GM12878 (cell line): ENCODE data around the gene HIVEP1. TPM values are rescaled to one million over a fixed set of nuclear protein-coding genes. Genes with fewer than 3 reads are reported as not detected.

Source experiments
- ATAC-seq: fragments of 200-7000 bp; cut with Tn5 transposase; 3 replicates; pipeline ENCODE4 v1.9.1; 2020; ENCODE audit warnings: mild to moderate bottlenecking, moderate library complexity
- BruUV-seq: library from RNA; stranded (reverse); fragments of 400-500 nt; replicated peaks from 2 replicates; lab custom pipeline; 2021; lab: Mats Ljungman, UMichigan
- CTCF ChIA-PET: fragments of 300-600 bp; sonication (Branson Sonifier 250); formaldehyde crosslinking; extraction: SDS; loops from one replicate; lab custom pipeline; 2021; ENCODE audit warnings: inconsistent platforms; lab: Yijun Ruan, JAX
- POLR2A ChIA-PET: fragments of 350-600 bp; formaldehyde crosslinking; extraction: SDS; loops from one replicate; lab custom pipeline; 2021; ENCODE audit warnings: inconsistent platforms; lab: Charles Lee
- RAD21 ChIA-PET: fragments of 300-600 bp; sonication (Branson Sonifier 250); formaldehyde crosslinking; loops from one replicate; lab custom pipeline; 2023; ENCODE audit warnings: antibody characterized with exemption; ENCODE audit not compliant: unreplicated experiment; lab: Charles Lee
- SMC1A ChIA-PET: fragments of 300-600 bp; sonication (Branson Sonifier 250); formaldehyde crosslinking; loops from one replicate; lab custom pipeline; 2023; ENCODE audit not compliant: unreplicated experiment, uncharacterized antibody; lab: Charles Lee
- DNase-seq: peaks from one replicate; pipeline ENCODE4 v3.0.0-alpha.2; 2011; ENCODE audit warnings: low read depth, low spot score
- FAIRE-seq: peaks from 3 replicates; lab custom pipeline; 2011; peaks lifted over from hg19 to GRCh38; lab: Jason Lieb, UNC
- H2AFZ ChIP-seq: 2 replicates; pipeline ENCODE4 v1.6.0; 2011; ENCODE audit warnings: low read depth, low read length, control low read depth; ENCODE audit not compliant: control insufficient read depth
- H3K27ac ChIP-seq: 2 replicates; pipeline ENCODE4 v1.5.1; 2011; ENCODE audit warnings: control low read depth; ENCODE audit not compliant: control insufficient read depth, insufficient read depth
- H3K27me3 ChIP-seq, 2 experiments: replicated peaks in 1 of 2; 2 replicates each; pipeline versions ENCODE4 v1.6.0 to v1.6.1; 2011; ENCODE audit warnings: low read length in 1 of 2; ENCODE audit not compliant: control insufficient read depth in 2 of 2, insufficient read depth in 2 of 2
- H3K36me3 ChIP-seq, 2 experiments: 2 replicates each; pipeline ENCODE4 v1.5.1; 2011; ENCODE audit warnings: low read length in 1 of 2; ENCODE audit not compliant: control insufficient read depth in 2 of 2, insufficient read depth in 2 of 2
- H3K4me1 ChIP-seq: 2 replicates; pipeline ENCODE4 v1.6.1; 2011; ENCODE audit warnings: mild to moderate bottlenecking, low read length, moderate library complexity, mixed read lengths; ENCODE audit not compliant: control insufficient read depth, insufficient read depth
- H3K4me2 ChIP-seq: 2 replicates; pipeline ENCODE4 v1.6.0; 2011; ENCODE audit warnings: control low read depth; ENCODE audit not compliant: control insufficient read depth, insufficient read depth
- H3K4me3 ChIP-seq: fragments of 200-600 bp; sonication (generic); 2 replicates; pipeline ENCODE4 v1.5.1; 2016
- H3K79me2 ChIP-seq: 2 replicates; pipeline ENCODE4 v1.6.0; 2011; ENCODE audit warnings: low read length; ENCODE audit not compliant: control insufficient read depth, insufficient read depth
- H3K9ac ChIP-seq: 2 replicates; pipeline ENCODE4 v1.8.0; 2011; ENCODE audit warnings: low read length, control low read depth, mixed read lengths; ENCODE audit not compliant: control insufficient read depth, insufficient read depth
- H3K9me3 ChIP-seq: replicated peaks from 3 replicates; pipeline ENCODE4 v1.5.1; 2011; ENCODE audit warnings: mild to moderate bottlenecking, low read length; ENCODE audit not compliant: control insufficient read depth, insufficient read depth
- H4K20me1 ChIP-seq: 2 replicates; pipeline ENCODE4 v1.6.0; 2011; ENCODE audit not compliant: control insufficient read depth, insufficient read depth
- BCL11A ChIP-seq: IDR thresholded peaks from 2 replicates; pipeline ENCODE4 v1.6.1; 2011; ENCODE audit warnings: low read depth, low read length
- CREM ChIP-seq: IDR thresholded peaks from 2 replicates; pipeline ENCODE4 v1.6.1; 2014; ENCODE audit warnings: antibody characterized with exemption, low read depth
- E2F4 ChIP-seq: IDR thresholded peaks from 2 replicates; pipeline ENCODE4 v1.6.1; 2012; ENCODE audit warnings: low read depth, low read length, improper control_type of control experiment
- ETV6 ChIP-seq, 2 experiments: fragments of 450-650 bp in 1 of 2; IDR thresholded peaks in 1 of 2; conservative IDR thresholded peaks in 1 of 2; 2 replicates each; pipeline ENCODE4 v1.6.1; 2014; ENCODE audit warnings: antibody characterized with exemption in 1 of 2, borderline replicate concordance in 1 of 2, low read depth in 1 of 2, mild to moderate bottlenecking in 1 of 2, moderate library complexity in 1 of 2
- HSF1 ChIP-seq: fragments of 150-350 bp; IDR thresholded peaks from 2 replicates; pipeline ENCODE4 v1.6.1; 2014; ENCODE audit warnings: mild to moderate bottlenecking, low read depth, low read length
- WGBS: methylation state at CpG from one replicate; pipeline ENCODE4 v1.1.6; 2016; ENCODE audit warnings: low lambda C conversion rate; ENCODE audit not compliant: insufficient replicate concordance, insufficient coverage; ENCODE audit errors: missing lambda C conversion rate; 5-methylcytosine and 5-hydroxymethylcytosine counted together
- in situ Hi-C: fragments of 300-500 bp; cut with MboI; formaldehyde crosslinking; loops from 9 replicates; pipeline ENCODE4 v1.14.3; 2018; ENCODE audit warnings: mixed read lengths
- intact Hi-C: fragments of 100-400 bp; cut with micrococcal nuclease; formaldehyde crosslinking; loops from one replicate; pipeline ENCODE4 v1.14.2; 2022; ENCODE audit not compliant: unreplicated experiment
- polyA plus RNA-seq, 11 experiments: library from polyadenylated mRNA; depleted of rRNA in 4 of 11; unstranded in 6 of 11; stranded (reverse) in 5 of 11; fragments of >200 nt; fragmentation: Nextera tagmentation in 4 of 11; fragmentation: Illumina TruSeq in 1 of 11; extraction: Ambion mirVana in 4 of 11; extraction: Trizol in 1 of 11; gene quantifications; 1 replicate in 1 of 11; 2 replicates in 10 of 11; pipeline versions ENCODE4 v1.2.1 to v1.2.3, GENCODE V29; 2011 to 2016; ENCODE audit warnings: inconsistent platforms in 2 of 11, missing spikeins in 2 of 11, low read depth in 1 of 11
- total RNA-seq, 4 experiments: library from RNA; depleted of rRNA in 3 of 4; stranded (reverse); fragments of >200 nt in 3 of 4; fragmentation: Illumina TruSeq in 1 of 4; extraction: Trizol in 1 of 4; gene quantifications; 2 replicates each; pipeline versions ENCODE4 v1.2.1 to v1.2.3, GENCODE V29; 2013 to 2021

HIVEP1 gene
- total and polyA plus RNA-seq, 10 of the 15 experiments (the other 5 are each of a cell fraction or from before 2014, with no cell fraction given): 4.3 to 37.5 (median 21.6) TPM

- ChIA-PET POLR2A (no interaction called here), SMC1A (no interaction called here), CTCF (no interaction called here), RAD21 (no interaction called here)
- Histone ChIP-seq H3K4me1 (no peaks in the 10 kb centered on the region), H3K9me3 (no peaks in the 10 kb centered on the region), H3K9ac (no peak overlapping the region), H3K36me3 (no peaks in the 10 kb centered on the region), H3K79me2 (no peaks in the 10 kb centered on the region), H3K27ac (no peak overlapping the region), H3K4me3 (no peak overlapping the region), H2AFZ (no peak overlapping the region), H3K27me3 (no peaks in the 10 kb centered on the region), H4K20me1 (no peaks in the 10 kb centered on the region), H3K4me2 (no peak overlapping the region)
- BruUV-seq: no TSS peak
- no peak for FAIRE-seq
- 85% methylated on average over 3 of the region's 3 CpGs for WGBS
- no peak for TF ChIP-seq CREM
- no peak for TF ChIP-seq ETV6 (conservative IDR thresholded peaks at IDR 0.05 in 1 of 2, IDR thresholded peaks at IDR 0.05 in 1 of 2; ENCODE audit: borderline replicate concordance in 1 of 2, low read depth in 1 of 2)
- TF ChIP-seq E2F4: no peak
- no peak for TF ChIP-seq BCL11A
- no peak for TF ChIP-seq HSF1
- in situ Hi-C loops: no loop called here
- no peak for DNase-seq
- no peak for ATAC-seq
- intact Hi-C loops: no loop called here
Measured at GRCh38 chr6:12198851-12199250, 186.7 kb downstream of the HIVEP1 start.
